Measurements from ENCODE around the gene PLPP7. TPM values are rescaled to one million over a fixed set of nuclear protein-coding genes. Genes with fewer than 3 reads are reported as not detected.

The PLPP7 gene
- polyA plus RNA-seq, 3 donors from 2014 or later, result 0.44 to 1.4 (median 1.2) TPM

DNA sequence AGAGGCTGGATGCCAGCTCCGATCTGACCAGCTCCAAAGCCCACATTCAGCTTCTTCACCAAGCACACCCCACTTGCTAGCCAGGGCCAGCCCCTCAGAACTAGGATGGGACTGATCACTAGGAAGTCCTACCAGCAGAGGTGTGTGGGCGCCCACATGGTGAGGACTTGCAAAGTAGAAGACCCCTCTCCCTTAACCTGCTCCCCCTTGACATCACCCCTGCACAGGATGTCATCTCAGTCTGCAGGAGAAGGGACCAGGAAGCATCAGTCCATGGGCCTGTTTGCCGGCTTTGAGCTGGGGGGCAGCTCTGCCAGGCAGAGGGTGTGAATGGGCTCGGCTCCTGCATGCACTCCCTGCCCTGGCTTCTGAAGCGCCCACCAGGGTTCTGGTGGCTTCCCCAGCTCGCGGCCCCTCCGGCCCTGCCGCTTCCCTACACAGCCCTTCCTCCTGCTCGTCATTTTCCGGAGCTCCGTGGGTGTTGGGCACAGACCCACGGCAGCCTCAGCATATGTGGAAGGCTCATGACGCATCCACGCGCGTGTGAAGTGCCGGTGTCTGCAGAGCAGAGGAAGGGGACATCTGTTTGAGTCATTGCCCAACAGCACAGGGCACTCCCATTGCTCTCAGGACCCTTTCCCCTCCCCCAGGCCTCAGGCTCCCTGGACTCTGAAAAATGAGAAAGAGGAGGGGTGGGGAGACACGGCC is 9.5 kb upstream of the PLPP7 start:
- peaks cover 26 to 34% of the 10 kb centered on the region in 2 donors for H3K4me1 Mint-ChIP-seq
- no peak for DNase-seq
- H3K4me3 Mint-ChIP-seq, result no peak overlapping the region
- H3K27ac Mint-ChIP-seq, result peak overlapping the region in 2 of 6 donors; percentile 50 to 60
- H3K36me3 Mint-ChIP-seq, result peaks cover 0 to 5% (median 4%) of the 10 kb centered on the region in 3 donors
- peaks cover 2 to 17% (median 2%) of the 10 kb centered on the region in 3 donors for H3K27me3 Mint-ChIP-seq (ENCODE audit: low read depth in 3 of 3)
- H3K9me3 Mint-ChIP-seq, result no peaks in the 10 kb centered on the region

DNA sequence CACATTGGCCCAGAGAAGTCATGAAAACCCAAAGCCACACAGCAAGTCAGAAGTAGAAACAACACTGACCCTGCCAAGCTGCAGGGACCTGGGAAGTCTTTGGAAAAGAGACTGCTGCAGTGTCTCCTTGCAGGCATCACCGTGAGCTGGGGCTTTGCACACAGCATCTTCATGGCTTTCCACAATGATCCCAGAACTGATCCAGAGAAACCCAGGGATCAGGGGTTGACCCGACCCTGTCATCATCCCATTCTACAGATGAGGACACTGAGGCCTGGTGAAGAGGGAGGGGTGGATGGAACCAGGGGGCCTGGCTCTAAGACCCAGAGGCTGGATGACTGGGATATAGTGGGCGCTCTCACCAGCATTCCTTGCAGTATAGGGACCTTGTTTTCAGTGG is 8.9 kb upstream of the PLPP7 start:
- Mint-ChIP-seq H3K4me3 (no peak overlapping the region), H3K9me3 (no peaks in the 10 kb centered on the region), H3K27me3 (ENCODE audit: low read depth in 3 of 3) (peaks cover 2 to 16% (median 2%) of the 10 kb centered on the region in 3 donors), H3K27ac (no peak overlapping the region), H3K36me3 (peaks cover 0 to 1% (median under 1%) of the 10 kb centered on the region in 3 donors), H3K4me1 (peaks cover 26 to 34% of the 10 kb centered on the region in 2 donors)
- no peak for DNase-seq

DNA sequence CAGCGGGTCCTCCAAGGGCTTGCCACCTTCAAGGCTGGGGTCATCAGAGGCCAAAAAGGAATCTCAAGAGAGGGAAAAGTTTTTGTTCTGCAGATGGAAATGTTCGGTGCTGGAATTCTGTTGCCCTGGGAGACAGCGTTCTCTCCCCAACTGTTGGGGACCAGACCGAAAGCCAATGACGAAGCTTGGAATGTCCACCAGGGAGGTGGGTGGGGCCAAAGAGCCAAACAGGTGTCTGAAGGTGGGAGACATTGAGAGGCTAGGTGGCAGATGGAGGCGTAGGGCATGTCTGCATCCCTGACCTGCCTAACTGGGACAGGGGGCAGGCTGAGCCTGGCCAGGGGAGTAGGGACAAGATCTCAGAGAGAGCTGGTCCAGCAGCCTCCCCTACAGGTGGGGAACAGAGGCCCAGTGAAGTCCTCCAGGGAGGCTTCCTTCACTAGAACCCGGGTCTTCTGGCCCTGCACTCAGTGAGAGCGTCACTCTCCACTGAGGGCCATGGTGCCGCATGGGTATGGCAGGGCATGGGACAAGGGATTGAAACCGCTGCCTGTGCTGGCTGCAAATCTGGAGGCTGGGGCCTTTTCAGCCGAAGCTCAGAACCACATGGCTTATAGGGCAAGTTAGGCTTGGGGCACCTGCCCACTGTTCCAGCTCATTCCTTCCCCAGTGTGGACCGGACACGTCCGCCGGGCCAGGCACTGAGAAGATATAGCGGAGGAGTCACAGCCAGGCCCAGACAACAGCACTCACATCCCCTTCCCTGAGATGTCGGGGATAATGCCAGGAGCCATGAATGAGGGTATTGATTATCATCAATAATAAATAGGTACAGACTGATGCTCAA is 8.2 kb upstream of the PLPP7 start:
- Mint-ChIP-seq H3K4me3 (peak overlapping the region; percentile 68 to 77 (median 72)), H3K36me3 (no peaks in the 10 kb centered on the region), H3K27ac (peak overlapping the region in 3 of 6 donors; percentile 28 to 78 (median 42)), H3K27me3 (ENCODE audit: low read depth in 3 of 3) (peaks cover 2 to 9% (median 2%) of the 10 kb centered on the region in 3 donors), H3K4me1 (peaks cover 26 to 33% of the 10 kb centered on the region in 2 donors), H3K9me3 (no peaks in the 10 kb centered on the region)
- no peak for DNase-seq

DNA sequence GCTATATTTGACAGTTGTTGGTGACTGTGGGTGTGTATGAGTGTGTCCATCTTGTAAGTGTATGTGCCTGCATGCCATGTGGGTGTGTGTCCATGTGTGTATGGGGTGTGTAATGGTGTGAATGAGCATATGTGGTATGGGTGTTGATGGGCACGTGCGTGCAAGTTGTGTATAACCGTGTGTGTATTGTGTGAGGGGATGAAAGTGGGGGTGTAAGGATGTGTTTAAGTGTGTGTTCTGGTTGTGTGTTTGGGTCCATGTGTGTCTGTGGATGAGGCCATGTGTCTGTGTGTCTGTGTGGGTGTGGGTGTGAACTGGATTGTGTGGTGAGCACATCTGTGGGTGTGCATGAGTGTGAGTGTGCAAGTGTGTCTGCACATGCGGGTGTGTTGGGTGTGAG is 7.3 kb upstream of the PLPP7 start:
- Mint-ChIP-seq H3K9me3 (no peaks in the 10 kb centered on the region), H3K4me3 (peak overlapping the region; percentile 68 to 77 (median 72)), H3K27ac (peak overlapping the region in 4 of 6 donors; percentile 25 to 78 (median 56)), H3K4me1 (peaks cover 26 to 33% of the 10 kb centered on the region in 2 donors), H3K27me3 (ENCODE audit: low read depth in 3 of 3) (peaks cover 2 to 8% (median 2%) of the 10 kb centered on the region in 3 donors), H3K36me3 (no peaks in the 10 kb centered on the region)
- no peak for DNase-seq

DNA sequence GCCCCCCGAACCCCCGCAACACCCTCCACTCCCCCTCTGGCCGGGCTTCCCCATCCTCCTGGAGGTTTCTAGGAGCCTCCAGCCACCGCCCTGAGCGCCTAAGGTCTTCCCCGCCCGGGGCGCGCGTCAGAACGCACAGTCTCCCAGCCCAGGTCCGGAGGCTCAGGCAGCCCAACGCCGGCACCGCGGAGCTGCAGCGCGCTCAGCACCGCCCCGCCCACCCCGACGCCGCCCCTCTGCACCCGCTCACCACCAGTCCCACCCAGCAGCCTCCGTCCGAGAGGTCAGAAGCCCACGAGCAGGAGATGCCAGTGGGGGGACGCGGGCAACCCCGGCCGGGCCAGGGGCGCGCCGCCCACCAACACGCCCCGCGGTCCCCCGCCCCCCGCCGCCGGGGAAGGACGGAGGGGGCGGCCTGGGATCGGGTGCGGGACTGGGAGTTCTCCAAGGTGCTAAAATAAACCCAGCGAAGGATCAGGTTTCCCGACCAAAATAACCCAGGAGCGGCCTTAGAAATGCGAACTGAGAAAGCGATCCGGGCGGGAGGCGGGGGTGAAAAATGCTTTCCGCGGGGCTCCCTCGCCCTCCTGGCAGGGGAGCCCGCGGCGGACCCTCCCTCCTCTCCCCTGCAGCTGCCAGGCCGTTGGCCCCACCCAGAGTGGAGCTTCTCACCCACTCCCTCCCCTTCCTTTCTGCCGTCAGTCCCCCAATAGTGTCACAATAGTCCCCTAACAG is 6.7 kb upstream of the PLPP7 start:
- Mint-ChIP-seq H3K27me3 (ENCODE audit: low read depth in 3 of 3) (peaks cover 2 to 8% (median 2%) of the 10 kb centered on the region in 3 donors), H3K27ac (peak overlapping the region in 1 of 6 donors; percentile 78), H3K4me1 (peaks cover 26 to 33% of the 10 kb centered on the region in 2 donors), H3K36me3 (no peaks in the 10 kb centered on the region), H3K9me3 (no peaks in the 10 kb centered on the region), H3K4me3 (peak overlapping the region; percentile 68 to 77 (median 76))
- DNase-seq, result peak in 1 of 3 donors; percentile 31

DNA sequence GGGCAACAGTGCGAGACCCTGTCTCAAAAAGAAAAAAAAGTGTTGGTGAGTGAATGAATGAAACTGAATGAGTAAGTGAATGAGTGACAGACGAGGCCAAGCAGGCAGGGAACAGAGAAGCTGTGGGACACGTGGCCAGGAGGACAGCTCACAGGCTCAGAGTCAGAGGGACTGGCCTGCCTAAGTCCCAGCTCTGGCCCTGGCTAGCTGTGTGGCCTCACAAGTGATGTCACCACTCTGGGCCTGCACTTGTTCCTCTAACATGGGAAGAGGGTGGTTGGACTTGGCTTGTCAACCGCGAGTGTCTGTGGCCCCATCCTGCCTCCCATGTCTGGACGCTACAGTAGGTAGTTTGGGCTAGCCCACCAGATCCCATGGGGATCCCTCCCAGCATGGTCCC is 4.7 kb upstream of the PLPP7 start:
- no peak overlapping the region for H3K27ac Mint-ChIP-seq
- H3K9me3 Mint-ChIP-seq, result no peaks in the 10 kb centered on the region
- H3K4me3 Mint-ChIP-seq, result no peak overlapping the region
- DNase-seq, result no peak
- H3K4me1 Mint-ChIP-seq, result peaks cover 12 to 17% of the 10 kb centered on the region in 2 donors
- H3K27me3 Mint-ChIP-seq (ENCODE audit: low read depth in 3 of 3), result peaks cover 2 to 3% (median 2%) of the 10 kb centered on the region in 3 donors
- no peaks in the 10 kb centered on the region for H3K36me3 Mint-ChIP-seq

DNA sequence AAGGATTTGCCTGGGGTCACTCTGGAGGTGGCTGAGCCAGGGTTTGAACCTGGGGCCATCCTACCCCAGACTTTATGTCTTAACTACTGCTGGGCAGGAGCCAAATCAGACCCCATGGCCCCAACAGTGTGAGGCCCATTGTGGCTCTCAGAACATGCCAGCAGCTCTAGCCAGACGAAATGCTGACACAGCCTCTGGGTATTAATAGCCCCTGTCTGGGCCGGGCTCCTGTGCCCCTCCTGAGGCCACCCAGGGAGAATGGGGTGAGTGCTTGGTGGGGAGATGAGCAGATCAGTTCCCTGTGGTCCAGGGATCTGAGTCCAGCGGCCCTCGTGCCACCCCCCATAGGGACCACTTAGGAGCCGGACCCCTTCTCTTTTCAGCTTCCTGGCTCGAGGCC is 2.2 kb upstream of the PLPP7 start:
- no peak for DNase-seq
- no peak overlapping the region for H3K4me3 Mint-ChIP-seq
- H3K9me3 Mint-ChIP-seq, result peaks cover 0 to under 1% (median 0%) of the 10 kb centered on the region in 6 donors
- peaks cover 3 to 8% of the 10 kb centered on the region in 2 donors for H3K4me1 Mint-ChIP-seq
- H3K27me3 Mint-ChIP-seq (ENCODE audit: low read depth in 3 of 3), result peaks cover under 1 to 2% (median 2%) of the 10 kb centered on the region in 3 donors
- no peak overlapping the region for H3K27ac Mint-ChIP-seq
- no peaks in the 10 kb centered on the region for H3K36me3 Mint-ChIP-seq

DNA sequence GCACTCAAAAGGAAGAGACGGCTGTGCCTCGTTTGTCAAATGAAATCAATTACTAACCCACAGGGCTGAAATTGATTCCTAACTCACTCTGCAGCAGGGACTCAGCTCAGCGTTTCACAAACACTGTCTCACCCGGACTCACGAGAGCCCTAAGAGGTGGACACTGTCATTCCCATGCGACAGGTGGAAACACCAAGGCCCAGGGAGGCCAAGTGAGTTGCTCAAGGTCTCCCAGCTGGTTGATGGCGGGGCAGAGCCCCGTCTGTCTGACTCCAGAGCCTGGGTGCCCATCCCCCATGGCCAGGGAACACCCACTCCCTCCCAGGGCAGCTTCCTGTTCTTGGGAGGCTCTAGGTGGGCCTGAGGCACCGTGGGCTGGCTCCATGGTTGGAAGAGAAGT is 1.3 kb upstream of the PLPP7 start:
- Mint-ChIP-seq H3K36me3 (no peaks in the 10 kb centered on the region), H3K27ac (no peak overlapping the region), H3K4me1 (peaks cover 0 to 5% of the 10 kb centered on the region in 2 donors), H3K9me3 (peaks cover 0 to 2% (median 0%) of the 10 kb centered on the region in 6 donors), H3K27me3 (ENCODE audit: low read depth in 3 of 3) (peaks cover 0 to 5% (median 2%) of the 10 kb centered on the region in 3 donors), H3K4me3 (no peak overlapping the region)
- DNase-seq, result no peak

DNA sequence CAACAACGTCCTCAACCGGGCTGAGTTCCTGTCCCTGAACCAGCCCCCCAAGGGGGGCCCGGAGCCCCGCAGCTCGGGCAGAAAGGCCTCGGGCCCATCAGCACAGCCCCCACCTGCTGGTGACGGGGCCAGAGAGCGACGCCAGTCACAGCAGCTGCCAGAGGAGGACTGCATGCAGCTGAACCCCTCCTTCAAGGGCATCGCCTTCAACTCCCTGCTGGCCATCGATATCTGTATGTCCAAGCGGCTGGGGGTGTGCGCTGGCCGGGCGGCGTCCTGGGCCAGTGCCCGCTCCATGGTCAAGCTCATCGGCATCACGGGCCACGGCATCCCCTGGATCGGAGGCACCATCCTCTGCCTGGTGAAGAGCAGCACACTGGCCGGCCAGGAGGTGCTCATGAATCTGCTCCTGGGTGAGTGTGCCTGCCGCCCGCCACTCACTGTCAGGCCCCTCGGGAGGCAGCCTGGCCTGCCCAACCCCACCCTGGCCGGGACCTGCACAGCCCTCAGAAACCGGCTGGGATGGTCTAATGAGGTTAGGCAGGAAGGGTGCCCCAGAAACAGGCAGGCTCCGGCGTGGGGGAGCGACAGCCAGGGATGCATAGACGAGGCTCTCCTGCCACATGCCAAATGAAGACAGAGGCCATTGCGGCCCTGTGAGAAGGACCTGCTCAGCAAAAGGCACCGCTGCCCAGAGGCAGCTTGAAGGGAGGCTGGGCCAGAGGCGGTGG is 678 bp downstream of the PLPP7 start:
- Mint-ChIP-seq H3K27ac (no peak overlapping the region), H3K9me3 (peaks cover 0 to 2% (median 0%) of the 10 kb centered on the region in 6 donors), H3K36me3 (no peaks in the 10 kb centered on the region), H3K4me3 (peak overlapping the region in 1 of 5 donors; percentile 27), H3K4me1 (peaks cover 0 to 1% of the 10 kb centered on the region in 2 donors), H3K27me3 (ENCODE audit: low read depth in 3 of 3) (peaks cover 0 to 4% (median 0%) of the 10 kb centered on the region in 3 donors)
- DNase-seq, result no peak

DNA sequence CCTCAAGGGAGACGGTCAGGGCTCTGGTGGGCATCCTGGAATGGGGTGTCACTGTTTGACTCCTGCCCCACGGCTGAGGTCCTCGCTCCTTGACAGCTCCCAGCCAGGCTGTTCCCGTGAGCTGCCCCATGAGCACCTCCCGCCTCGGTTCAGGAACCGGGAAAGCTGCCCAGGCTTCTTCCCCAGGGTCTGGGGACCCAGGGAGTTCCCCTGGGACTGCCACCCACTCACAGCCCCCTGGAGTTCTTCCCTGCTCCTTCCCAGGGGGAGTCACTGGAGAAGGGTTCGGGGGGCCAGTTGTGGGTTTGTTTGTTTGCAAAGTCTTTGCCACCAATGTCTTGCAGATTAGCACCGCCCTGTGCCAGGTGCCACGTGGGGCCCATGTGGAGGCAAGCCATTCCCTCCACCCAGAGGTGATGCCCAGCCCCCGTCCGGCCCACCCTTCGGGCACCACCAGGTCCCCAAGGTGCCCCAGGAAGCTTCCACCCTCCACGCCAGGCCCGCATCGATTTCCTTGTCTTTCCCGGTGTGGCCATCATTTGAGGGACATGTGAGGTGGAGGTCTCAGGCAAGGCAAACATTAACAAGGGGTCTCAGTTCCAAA is 1.3 kb downstream of the PLPP7 start:
- no peak overlapping the region for H3K4me3 Mint-ChIP-seq
- no peaks in the 10 kb centered on the region for H3K36me3 Mint-ChIP-seq
- H3K4me1 Mint-ChIP-seq, result peaks cover 0 to 1% of the 10 kb centered on the region in 2 donors
- peak overlapping the region in 1 of 6 donors; percentile 79 for H3K27ac Mint-ChIP-seq
- DNase-seq, result no peak
- peaks cover 0 to 4% (median 0%) of the 10 kb centered on the region in 3 donors for H3K27me3 Mint-ChIP-seq (ENCODE audit: low read depth in 3 of 3)
- peaks cover 0 to 2% (median 0%) of the 10 kb centered on the region in 6 donors for H3K9me3 Mint-ChIP-seq

DNA sequence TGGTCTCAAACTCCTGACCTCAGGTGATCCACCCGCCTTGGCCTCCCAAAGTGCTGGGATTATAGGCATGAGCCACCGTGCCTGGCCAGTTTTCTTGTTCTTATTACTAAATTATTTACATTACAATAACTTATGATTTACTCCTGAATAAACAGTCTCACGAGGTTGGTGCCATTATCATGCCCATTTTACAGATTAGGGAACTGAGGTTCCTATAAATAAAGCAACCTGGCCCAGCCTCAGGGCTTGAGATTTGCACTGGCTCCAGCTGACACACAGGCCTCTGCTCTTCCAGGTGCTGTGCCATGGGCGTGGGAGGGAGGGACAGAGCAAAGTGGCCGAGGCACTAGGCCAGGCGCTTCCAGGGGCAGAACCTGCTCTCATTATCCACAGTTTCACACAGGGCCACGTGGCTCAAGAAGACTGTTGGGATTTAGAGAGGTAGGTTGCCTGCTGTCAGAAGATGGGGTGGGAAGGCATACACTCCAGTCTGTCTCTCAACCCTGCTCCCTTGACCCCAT is 2.3 kb downstream of the PLPP7 start:
- Mint-ChIP-seq H3K27me3 (ENCODE audit: low read depth in 3 of 3) (peaks cover 0 to 4% (median 0%) of the 10 kb centered on the region in 3 donors), H3K36me3 (no peaks in the 10 kb centered on the region), H3K4me3 (no peak overlapping the region), H3K27ac (no peak overlapping the region), H3K4me1 (peaks cover 0 to 1% of the 10 kb centered on the region in 2 donors), H3K9me3 (peaks cover 0 to 2% (median 0%) of the 10 kb centered on the region in 6 donors)
- no peak for DNase-seq

DNA sequence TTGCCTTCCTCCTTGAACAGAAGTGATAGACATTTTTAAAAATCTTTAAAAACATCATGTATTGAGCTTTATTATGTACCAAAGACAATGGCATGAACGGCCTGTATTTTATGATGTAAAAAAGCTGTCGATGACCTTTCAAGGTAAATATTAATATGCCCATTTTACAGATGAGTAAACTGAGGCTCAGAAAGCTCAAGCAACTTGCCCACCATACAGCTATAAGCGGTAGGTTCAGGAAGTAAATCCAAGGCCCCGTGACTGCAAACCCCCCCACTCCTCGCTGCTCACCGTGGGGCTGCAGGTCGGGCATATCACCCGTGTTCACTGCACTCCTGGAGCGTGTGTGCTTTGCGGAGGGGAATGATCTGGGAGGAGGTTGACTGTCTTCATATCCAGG is 3.4 kb downstream of the PLPP7 start:
- Mint-ChIP-seq H3K27ac (no peak overlapping the region), H3K36me3 (no peaks in the 10 kb centered on the region), H3K9me3 (peaks cover 0 to 2% (median 0%) of the 10 kb centered on the region in 6 donors), H3K4me1 (peaks cover 0 to 1% of the 10 kb centered on the region in 2 donors), H3K27me3 (ENCODE audit: low read depth in 3 of 3) (peaks cover 0 to 4% (median 0%) of the 10 kb centered on the region in 3 donors), H3K4me3 (no peak overlapping the region)
- no peak for DNase-seq
